Measurements from ENCODE around the gene DEPDC5.
"Not testable (repeated sequence)": the region's sequence is repeated elsewhere in the genome, so short reads cannot be mapped to it uniquely, and the experiment has no call there.

GRCh38 chr22:31711226-31711625 lies 42.6 kb upstream of the DEPDC5 start:
- TF ChIP-seq, protein P1, sequence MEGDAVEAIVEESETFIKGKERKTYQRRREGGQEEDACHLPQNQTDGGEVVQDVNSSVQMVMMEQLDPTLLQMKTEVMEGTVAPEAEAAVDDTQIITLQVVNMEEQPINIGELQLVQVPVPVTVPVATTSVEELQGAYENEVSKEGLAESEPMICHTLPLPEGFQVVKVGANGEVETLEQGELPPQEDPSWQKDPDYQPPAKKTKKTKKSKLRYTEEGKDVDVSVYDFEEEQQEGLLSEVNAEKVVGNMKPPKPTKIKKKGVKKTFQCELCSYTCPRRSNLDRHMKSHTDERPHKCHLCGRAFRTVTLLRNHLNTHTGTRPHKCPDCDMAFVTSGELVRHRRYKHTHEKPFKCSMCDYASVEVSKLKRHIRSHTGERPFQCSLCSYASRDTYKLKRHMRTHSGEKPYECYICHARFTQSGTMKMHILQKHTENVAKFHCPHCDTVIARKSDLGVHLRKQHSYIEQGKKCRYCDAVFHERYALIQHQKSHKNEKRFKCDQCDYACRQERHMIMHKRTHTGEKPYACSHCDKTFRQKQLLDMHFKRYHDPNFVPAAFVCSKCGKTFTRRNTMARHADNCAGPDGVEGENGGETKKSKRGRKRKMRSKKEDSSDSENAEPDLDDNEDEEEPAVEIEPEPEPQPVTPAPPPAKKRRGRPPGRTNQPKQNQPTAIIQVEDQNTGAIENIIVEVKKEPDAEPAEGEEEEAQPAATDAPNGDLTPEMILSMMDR (IDR thresholded peaks at IDR 0.05): not testable (repeated sequence)
- TF ChIP-seq EZH2phosphoT487 (IDR thresholded peaks at IDR 0.05): not testable (repeated sequence)

Data from neural progenitor cell (in vitro differentiated cells).